Uterus (tissue), 2 donors: ENCODE results near the gene KRT7.

Experiments
- CTCF ChIP-seq, 4 experiments: fragments of 200-600 bp in 2 of 4; fragments of 450-650 bp in 2 of 4; sonication (generic) in 2 of 4; IDR thresholded peaks; one replicate each; pipeline ENCODE4 v1.5.1; 2016 to 2019; ENCODE audit warnings: antibody characterized with exemption in 4 of 4, mild to moderate bottlenecking in 2 of 4, moderate library complexity in 1 of 4
- POLR2A ChIP-seq, 2 donors: fragments of 450-650 bp; IDR thresholded peaks; one replicate each; pipeline ENCODE4 v1.6.1; 2016; ENCODE audit warnings: antibody characterized with exemption in 2 of 2, mild to moderate bottlenecking in 1 of 2, moderate library complexity in 1 of 2

GRCh38 chr12:52228931-52229330 lies 4.1 kb upstream of the KRT7 start:
- TF ChIP-seq CTCF (IDR thresholded peaks at IDR 0.05) (no peak), POLR2A (IDR thresholded peaks at IDR 0.05) (no peak)
